ENCODE results near the gene PPARGC1A. TPM values are rescaled to one million over a fixed set of nuclear protein-coding genes. Genes with fewer than 3 reads are reported as not detected.

PPARGC1A gene
- total and polyA plus RNA-seq, 2 donors (not counting 3 experiments of a cell fraction or from before 2014, with no cell fraction given), result not detected

- Histone ChIP-seq H4K20me1 (replicated peaks; ENCODE audit: control insufficient read depth, extremely low read depth, insufficient read depth, low read length) (no peaks in the 10 kb centered on the region), H3K4me3 (replicated peaks in 1 of 3; ENCODE audit: insufficient read depth in 1 of 3, low read depth in 1 of 3, low read length in 3 of 3) (no peak overlapping the region), H3K36me3 (ENCODE audit: control insufficient read depth in 2 of 2, extremely low read depth in 1 of 2, insufficient read depth in 2 of 2, low read length in 2 of 2) (no peaks in the 10 kb centered on the region), H3K4me2 (ENCODE audit: insufficient read depth, low read length) (no peak overlapping the region), H3K9me3 (replicated peaks; ENCODE audit: control insufficient read depth, insufficient read depth, low read length) (no peaks in the 10 kb centered on the region), H3K27ac (ENCODE audit: insufficient read depth, low read depth, low read length) (no peak overlapping the region), H3K27me3 (ENCODE audit: control insufficient read depth in 2 of 2, insufficient read depth in 2 of 2, low read length in 2 of 2) (no peaks in the 10 kb centered on the region), H3K9me1 (replicated peaks; ENCODE audit: control insufficient read depth, extremely low read depth, insufficient read depth, low read length) (no peaks in the 10 kb centered on the region), H3K4me1 (ENCODE audit: control insufficient read depth, extremely low read depth, insufficient read depth, low read length) (no peaks in the 10 kb centered on the region), H2AFZ (ENCODE audit: low read depth, low read length) (no peak overlapping the region), H3K9ac (replicated peaks; ENCODE audit: extremely low read depth, insufficient read depth, low read length) (no peak overlapping the region), H3K79me2 (ENCODE audit: control insufficient read depth, insufficient read depth, low read length) (no peaks in the 10 kb centered on the region)
- BruUV-seq (replicated peaks), result no TSS peak
- DNase-seq (ENCODE audit: low read depth, low spot score) (no peak), FAIRE-seq (no peak)
- ChIA-PET POLR2A (no interaction called here), CTCF (no interaction called here)
- dilution Hi-C loops (cut with MboI; ENCODE audit: extremely low pct_ligation_motif_present, low sequenced_read_pairs) (no loop called here), intact Hi-C loops (cut with micrococcal nuclease) (no loop called here)
- TF ChIP-seq GATA2 (IDR thresholded peaks at IDR 0.05; ENCODE audit: insufficient read depth, insufficient read length, low read depth, low read length) (no peak), MAX (IDR thresholded peaks at IDR 0.05; ENCODE audit: insufficient read depth, insufficient read length) (no peak), POLR2AphosphoS5 (IDR thresholded peaks at IDR 0.05; ENCODE audit: insufficient read depth, low read depth, low read length) (no peak), POLR2A (IDR thresholded peaks at IDR 0.05; ENCODE audit: low read depth, low read length) (no peak), FOS (IDR thresholded peaks at IDR 0.05; ENCODE audit: borderline replicate concordance, insufficient read depth, low read length) (no peak), JUN (IDR thresholded peaks at IDR 0.05; ENCODE audit: borderline replicate concordance, insufficient read depth, insufficient read length, low read depth) (no peak), MYC (IDR thresholded peaks at IDR 0.05; ENCODE audit: low read depth, low read length) (no peak), EZH2 (IDR thresholded peaks at IDR 0.05; ENCODE audit: borderline replicate concordance, low read depth, low read length, severe bottlenecking) (no peak)
Measured at GRCh38 chr4:23920716-23921446, 31.0 kb upstream of the PPARGC1A start.
